Retinal pigment epithelial cell (primary cell): ENCODE results near the gene ITGB1BP1.

ENCODE experiments used
- DNase-seq: peaks from one replicate; pipeline ENCODE4 v3.0.0-alpha.2; 2010; ENCODE audit warnings: low read depth
- H3K4me3 ChIP-seq: 2 replicates; pipeline ENCODE4 v1.5.1; 2011; ENCODE audit warnings: mild to moderate bottlenecking, low read length, control low read depth, moderate library complexity
- CTCF ChIP-seq: conservative IDR thresholded peaks from 2 replicates; pipeline ENCODE4 v1.5.1; 2011; ENCODE audit warnings: low read depth, low read length, control low read depth, inconsistent platforms

Gene ITGB1BP1

GRCh38 chr2:9364791-9365497 is 58.4 kb downstream of the ITGB1BP1 start:
- H3K4me3 ChIP-seq = no peak overlapping the region
- TF ChIP-seq CTCF = no peak
- DNase-seq = no peak

GRCh38 chr2:9364373-9364772 is 59.0 kb downstream of the ITGB1BP1 start:
- TF ChIP-seq CTCF = no peak
- H3K4me3 ChIP-seq = no peak overlapping the region
- DNase-seq = no peak

- TF ChIP-seq CTCF = no peak
- no peak for DNase-seq
- no peak overlapping the region for H3K4me3 ChIP-seq
Observed at GRCh38 chr2:9360701-9361100, 62.6 kb downstream of the ITGB1BP1 start.

GRCh38 chr2:9360110-9360509 is 63.2 kb downstream of the ITGB1BP1 start:
- no peak for TF ChIP-seq CTCF
- DNase-seq = no peak
- H3K4me3 ChIP-seq = no peak overlapping the region

- DNase-seq = no peak
- no peak overlapping the region for H3K4me3 ChIP-seq
- no peak for TF ChIP-seq CTCF
Observed at GRCh38 chr2:9359463-9359862, 63.9 kb downstream of the ITGB1BP1 start.

- TF ChIP-seq CTCF = no peak
- H3K4me3 ChIP-seq = no peak overlapping the region
- no peak for DNase-seq
Observed at GRCh38 chr2:9358846-9359245, 64.5 kb downstream of the ITGB1BP1 start.

- H3K4me3 ChIP-seq = no peak overlapping the region
- DNase-seq = no peak
- no peak for TF ChIP-seq CTCF
Observed at GRCh38 chr2:9356261-9356660, 67.1 kb downstream of the ITGB1BP1 start.
